GM12878 (cell line): ENCODE data around the gene GALT. TPM values are rescaled to one million over a fixed set of nuclear protein-coding genes. Genes with fewer than 3 reads are reported as not detected.

Experiments used
- ATAC-seq: fragments of 200-7000 bp; cut with Tn5 transposase; 3 replicates; pipeline ENCODE4 v1.9.1; 2020; ENCODE audit warnings: mild to moderate bottlenecking, moderate library complexity
- BruUV-seq: library from RNA; stranded (reverse); fragments of 400-500 nt; replicated peaks from 2 replicates; lab custom pipeline; 2021; lab: Mats Ljungman, UMichigan
- CTCF ChIA-PET: fragments of 300-600 bp; sonication (Branson Sonifier 250); formaldehyde crosslinking; extraction: SDS; loops from one replicate; lab custom pipeline; 2021; ENCODE audit warnings: inconsistent platforms; lab: Yijun Ruan, JAX
- POLR2A ChIA-PET: fragments of 350-600 bp; formaldehyde crosslinking; extraction: SDS; loops from one replicate; lab custom pipeline; 2021; ENCODE audit warnings: inconsistent platforms; lab: Charles Lee
- RAD21 ChIA-PET: fragments of 300-600 bp; sonication (Branson Sonifier 250); formaldehyde crosslinking; loops from one replicate; lab custom pipeline; 2023; ENCODE audit warnings: antibody characterized with exemption; ENCODE audit not compliant: unreplicated experiment; lab: Charles Lee
- SMC1A ChIA-PET: fragments of 300-600 bp; sonication (Branson Sonifier 250); formaldehyde crosslinking; loops from one replicate; lab custom pipeline; 2023; ENCODE audit not compliant: unreplicated experiment, uncharacterized antibody; lab: Charles Lee
- DNase-seq: peaks from one replicate; pipeline ENCODE4 v3.0.0-alpha.2; 2011; ENCODE audit warnings: low read depth, low spot score
- FAIRE-seq: peaks from 3 replicates; lab custom pipeline; 2011; peaks lifted over from hg19 to GRCh38; lab: Jason Lieb, UNC
- H2AFZ ChIP-seq: 2 replicates; pipeline ENCODE4 v1.6.0; 2011; ENCODE audit warnings: low read depth, low read length, control low read depth; ENCODE audit not compliant: control insufficient read depth
- H3K27ac ChIP-seq: 2 replicates; pipeline ENCODE4 v1.5.1; 2011; ENCODE audit warnings: control low read depth; ENCODE audit not compliant: control insufficient read depth, insufficient read depth
- H3K27me3 ChIP-seq, 2 experiments: replicated peaks in 1 of 2; 2 replicates each; pipeline versions ENCODE4 v1.6.0 to v1.6.1; 2011; ENCODE audit warnings: low read length in 1 of 2; ENCODE audit not compliant: control insufficient read depth in 2 of 2, insufficient read depth in 2 of 2
- H3K36me3 ChIP-seq, 2 experiments: 2 replicates each; pipeline ENCODE4 v1.5.1; 2011; ENCODE audit warnings: low read length in 1 of 2; ENCODE audit not compliant: control insufficient read depth in 2 of 2, insufficient read depth in 2 of 2
- H3K4me1 ChIP-seq: 2 replicates; pipeline ENCODE4 v1.6.1; 2011; ENCODE audit warnings: mild to moderate bottlenecking, low read length, moderate library complexity, mixed read lengths; ENCODE audit not compliant: control insufficient read depth, insufficient read depth
- H3K4me2 ChIP-seq: 2 replicates; pipeline ENCODE4 v1.6.0; 2011; ENCODE audit warnings: control low read depth; ENCODE audit not compliant: control insufficient read depth, insufficient read depth
- H3K4me3 ChIP-seq: fragments of 200-600 bp; sonication (generic); 2 replicates; pipeline ENCODE4 v1.5.1; 2016
- H3K79me2 ChIP-seq: 2 replicates; pipeline ENCODE4 v1.6.0; 2011; ENCODE audit warnings: low read length; ENCODE audit not compliant: control insufficient read depth, insufficient read depth
- H3K9ac ChIP-seq: 2 replicates; pipeline ENCODE4 v1.8.0; 2011; ENCODE audit warnings: low read length, control low read depth, mixed read lengths; ENCODE audit not compliant: control insufficient read depth, insufficient read depth
- H3K9me3 ChIP-seq: replicated peaks from 3 replicates; pipeline ENCODE4 v1.5.1; 2011; ENCODE audit warnings: mild to moderate bottlenecking, low read length; ENCODE audit not compliant: control insufficient read depth, insufficient read depth
- H4K20me1 ChIP-seq: 2 replicates; pipeline ENCODE4 v1.6.0; 2011; ENCODE audit not compliant: control insufficient read depth, insufficient read depth
- CREM ChIP-seq: IDR thresholded peaks from 2 replicates; pipeline ENCODE4 v1.6.1; 2014; ENCODE audit warnings: antibody characterized with exemption, low read depth
- FOS ChIP-seq: IDR thresholded peaks from 3 replicates; pipeline ENCODE4 v1.6.1; 2011; ENCODE audit warnings: borderline replicate concordance; ENCODE audit not compliant: insufficient read length; ENCODE audit errors: extremely low read depth
- FOXK2 ChIP-seq: fragments of 450-650 bp; IDR thresholded peaks from 2 replicates; pipeline ENCODE4 v1.6.1; 2017; ENCODE audit warnings: mild to moderate bottlenecking, moderate library complexity
- HDAC6 ChIP-seq: fragments of 200-600 bp; sonication (generic); IDR thresholded peaks from one replicate; pipeline ENCODE4 v1.8.0; 2017; ENCODE audit warnings: antibody characterized with exemption; ENCODE audit not compliant: unreplicated experiment
- MTA2 ChIP-seq: fragments of 450-650 bp; IDR thresholded peaks from 2 replicates; pipeline ENCODE4 v1.6.1; 2016; ENCODE audit warnings: low read depth, mild to moderate bottlenecking, moderate library complexity
- PAX8 ChIP-seq: fragments of 450-650 bp; IDR thresholded peaks from 2 replicates; pipeline ENCODE4 v1.6.1; 2017; ENCODE audit warnings: mild to moderate bottlenecking, moderate library complexity
- RAD51 ChIP-seq: fragments of 450-650 bp; IDR thresholded peaks from 2 replicates; pipeline ENCODE4 v1.6.1; 2016; ENCODE audit warnings: moderate library complexity, mild to moderate bottlenecking, inconsistent platforms
- ZZZ3 ChIP-seq: IDR thresholded peaks from 2 replicates; pipeline ENCODE4 v1.6.1; 2011; ENCODE audit warnings: low read depth; ENCODE audit not compliant: control insufficient read depth, insufficient read length
- WGBS: methylation state at CpG from one replicate; pipeline ENCODE4 v1.1.6; 2016; ENCODE audit warnings: low lambda C conversion rate; ENCODE audit not compliant: insufficient replicate concordance, insufficient coverage; ENCODE audit errors: missing lambda C conversion rate; 5-methylcytosine and 5-hydroxymethylcytosine counted together
- in situ Hi-C: fragments of 300-500 bp; cut with MboI; formaldehyde crosslinking; loops from 9 replicates; pipeline ENCODE4 v1.14.3; 2018; ENCODE audit warnings: mixed read lengths
- intact Hi-C: fragments of 100-400 bp; cut with micrococcal nuclease; formaldehyde crosslinking; loops from one replicate; pipeline ENCODE4 v1.14.2; 2022; ENCODE audit not compliant: unreplicated experiment
- polyA plus RNA-seq, 11 experiments: library from polyadenylated mRNA; depleted of rRNA in 4 of 11; unstranded in 6 of 11; stranded (reverse) in 5 of 11; fragments of >200 nt; fragmentation: Nextera tagmentation in 4 of 11; fragmentation: Illumina TruSeq in 1 of 11; extraction: Ambion mirVana in 4 of 11; extraction: Trizol in 1 of 11; gene quantifications; 1 replicate in 1 of 11; 2 replicates in 10 of 11; pipeline versions ENCODE4 v1.2.1 to v1.2.3, GENCODE V29; 2011 to 2016; ENCODE audit warnings: inconsistent platforms in 2 of 11, missing spikeins in 2 of 11, low read depth in 1 of 11
- total RNA-seq, 4 experiments: library from RNA; depleted of rRNA in 3 of 4; stranded (reverse); fragments of >200 nt in 3 of 4; fragmentation: Illumina TruSeq in 1 of 4; extraction: Trizol in 1 of 4; gene quantifications; 2 replicates each; pipeline versions ENCODE4 v1.2.1 to v1.2.3, GENCODE V29; 2013 to 2021
- TF ChIP-seq, protein P1 (sequence below): fragments of 450-650 bp; IDR thresholded peaks from 2 replicates; pipeline ENCODE4 v1.6.1; 2017; ENCODE audit warnings: mild to moderate bottlenecking, moderate library complexity
- TF ChIP-seq, protein P2 (sequence below): fragments of 450-650 bp; IDR thresholded peaks from 2 replicates; pipeline ENCODE4 v1.6.1; 2016; ENCODE audit warnings: mild to moderate bottlenecking, moderate library complexity, borderline replicate concordance
- TF ChIP-seq, protein P3 (sequence below), 3 experiments: IDR thresholded peaks in 2 of 3; conservative IDR thresholded peaks in 1 of 3; 2 replicates each; pipeline ENCODE4 v1.5.1; 2011; ENCODE audit warnings: low read depth in 3 of 3, low read length in 3 of 3, mild to moderate bottlenecking in 3 of 3, control low read depth in 2 of 3, moderate library complexity in 2 of 3, inconsistent platforms in 1 of 3, mixed read lengths in 1 of 3; ENCODE audit not compliant: control insufficient read depth in 2 of 3, insufficient read depth in 1 of 3; ENCODE audit errors: extremely low read depth in 1 of 3
- TF ChIP-seq, protein P4 (sequence below): fragments of 450-650 bp; IDR thresholded peaks from 2 replicates; pipeline ENCODE4 v1.6.1; 2014; ENCODE audit warnings: mild to moderate bottlenecking

GALT gene
- total and polyA plus RNA-seq, 10 of the 15 experiments (the other 5 are each of a cell fraction or from before 2014, with no cell fraction given) = 9.3 to 34.1 (median 26.9) TPM

DNA sequence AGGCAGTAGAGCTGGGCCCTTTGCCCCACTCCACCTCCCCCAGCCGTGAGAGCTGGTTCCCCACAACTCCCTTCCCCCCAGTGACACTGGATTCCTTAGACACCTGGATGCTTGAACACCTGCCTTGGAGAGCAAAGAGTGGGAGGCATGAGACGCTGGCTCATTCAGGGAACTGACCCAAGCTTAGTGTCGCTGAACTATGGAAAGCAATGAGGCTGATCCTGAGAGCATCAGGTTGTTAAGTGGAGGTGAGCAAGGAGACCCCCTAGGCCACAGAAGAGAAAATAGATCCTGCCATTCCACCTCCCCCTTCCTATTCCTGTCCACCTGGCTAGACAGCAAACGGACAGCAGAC lies 42.6 kb downstream of the GALT start (continued):
- TF ChIP-seq PAX8 = no peak
- no peak for TF ChIP-seq FOXK2
- no peak for TF ChIP-seq MTA2
- no peak for TF ChIP-seq ZZZ3

DNA sequence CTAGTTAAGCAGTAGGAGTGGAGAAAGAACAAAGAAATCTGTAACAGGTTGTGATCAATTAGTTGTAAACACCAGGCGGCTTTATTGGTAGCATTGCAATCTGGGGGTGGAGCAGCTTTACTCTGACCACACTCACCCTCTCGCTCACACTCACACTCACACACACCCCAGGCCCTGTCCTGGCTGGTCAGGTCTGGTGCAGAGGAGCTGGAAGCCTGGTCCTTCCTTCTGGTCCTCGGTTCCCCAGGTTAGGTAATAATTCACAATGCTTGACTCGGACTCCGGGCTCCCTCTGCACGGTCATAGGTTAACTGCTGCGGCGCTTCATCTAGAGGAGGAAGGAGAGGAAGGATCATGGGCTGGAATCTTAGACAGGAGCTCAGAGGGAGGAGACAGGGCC lies 43.0 kb downstream of the GALT start:
- no peaks in the 10 kb centered on the region; a peak in 2 of 4 replicates for H3K27me3 ChIP-seq
- no peak overlapping the region for H3K9ac ChIP-seq
- intact Hi-C loops (no loop called here), in situ Hi-C loops (no loop called here)
- 46% methylated on average over 8 of the region's 8 CpGs for WGBS
- TF ChIP-seq CREM (no peak), RAD51 (no peak), FOS (no peak), HDAC6 (no peak), MTA2 (no peak)
- TF ChIP-seq, protein P1, sequence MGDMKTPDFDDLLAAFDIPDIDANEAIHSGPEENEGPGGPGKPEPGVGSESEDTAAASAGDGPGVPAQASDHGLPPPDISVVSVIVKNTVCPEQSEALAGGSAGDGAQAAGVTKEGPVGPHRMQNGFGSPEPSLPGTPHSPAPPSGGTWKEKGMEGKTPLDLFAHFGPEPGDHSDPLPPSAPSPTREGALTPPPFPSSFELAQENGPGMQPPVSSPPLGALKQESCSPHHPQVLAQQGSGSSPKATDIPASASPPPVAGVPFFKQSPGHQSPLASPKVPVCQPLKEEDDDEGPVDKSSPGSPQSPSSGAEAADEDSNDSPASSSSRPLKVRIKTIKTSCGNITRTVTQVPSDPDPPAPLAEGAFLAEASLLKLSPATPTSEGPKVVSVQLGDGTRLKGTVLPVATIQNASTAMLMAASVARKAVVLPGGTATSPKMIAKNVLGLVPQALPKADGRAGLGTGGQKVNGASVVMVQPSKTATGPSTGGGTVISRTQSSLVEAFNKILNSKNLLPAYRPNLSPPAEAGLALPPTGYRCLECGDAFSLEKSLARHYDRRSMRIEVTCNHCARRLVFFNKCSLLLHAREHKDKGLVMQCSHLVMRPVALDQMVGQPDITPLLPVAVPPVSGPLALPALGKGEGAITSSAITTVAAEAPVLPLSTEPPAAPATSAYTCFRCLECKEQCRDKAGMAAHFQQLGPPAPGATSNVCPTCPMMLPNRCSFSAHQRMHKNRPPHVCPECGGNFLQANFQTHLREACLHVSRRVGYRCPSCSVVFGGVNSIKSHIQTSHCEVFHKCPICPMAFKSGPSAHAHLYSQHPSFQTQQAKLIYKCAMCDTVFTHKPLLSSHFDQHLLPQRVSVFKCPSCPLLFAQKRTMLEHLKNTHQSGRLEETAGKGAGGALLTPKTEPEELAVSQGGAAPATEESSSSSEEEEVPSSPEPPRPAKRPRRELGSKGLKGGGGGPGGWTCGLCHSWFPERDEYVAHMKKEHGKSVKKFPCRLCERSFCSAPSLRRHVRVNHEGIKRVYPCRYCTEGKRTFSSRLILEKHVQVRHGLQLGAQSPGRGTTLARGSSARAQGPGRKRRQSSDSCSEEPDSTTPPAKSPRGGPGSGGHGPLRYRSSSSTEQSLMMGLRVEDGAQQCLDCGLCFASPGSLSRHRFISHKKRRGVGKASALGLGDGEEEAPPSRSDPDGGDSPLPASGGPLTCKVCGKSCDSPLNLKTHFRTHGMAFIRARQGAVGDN = no peak
- TF ChIP-seq, protein P2, sequence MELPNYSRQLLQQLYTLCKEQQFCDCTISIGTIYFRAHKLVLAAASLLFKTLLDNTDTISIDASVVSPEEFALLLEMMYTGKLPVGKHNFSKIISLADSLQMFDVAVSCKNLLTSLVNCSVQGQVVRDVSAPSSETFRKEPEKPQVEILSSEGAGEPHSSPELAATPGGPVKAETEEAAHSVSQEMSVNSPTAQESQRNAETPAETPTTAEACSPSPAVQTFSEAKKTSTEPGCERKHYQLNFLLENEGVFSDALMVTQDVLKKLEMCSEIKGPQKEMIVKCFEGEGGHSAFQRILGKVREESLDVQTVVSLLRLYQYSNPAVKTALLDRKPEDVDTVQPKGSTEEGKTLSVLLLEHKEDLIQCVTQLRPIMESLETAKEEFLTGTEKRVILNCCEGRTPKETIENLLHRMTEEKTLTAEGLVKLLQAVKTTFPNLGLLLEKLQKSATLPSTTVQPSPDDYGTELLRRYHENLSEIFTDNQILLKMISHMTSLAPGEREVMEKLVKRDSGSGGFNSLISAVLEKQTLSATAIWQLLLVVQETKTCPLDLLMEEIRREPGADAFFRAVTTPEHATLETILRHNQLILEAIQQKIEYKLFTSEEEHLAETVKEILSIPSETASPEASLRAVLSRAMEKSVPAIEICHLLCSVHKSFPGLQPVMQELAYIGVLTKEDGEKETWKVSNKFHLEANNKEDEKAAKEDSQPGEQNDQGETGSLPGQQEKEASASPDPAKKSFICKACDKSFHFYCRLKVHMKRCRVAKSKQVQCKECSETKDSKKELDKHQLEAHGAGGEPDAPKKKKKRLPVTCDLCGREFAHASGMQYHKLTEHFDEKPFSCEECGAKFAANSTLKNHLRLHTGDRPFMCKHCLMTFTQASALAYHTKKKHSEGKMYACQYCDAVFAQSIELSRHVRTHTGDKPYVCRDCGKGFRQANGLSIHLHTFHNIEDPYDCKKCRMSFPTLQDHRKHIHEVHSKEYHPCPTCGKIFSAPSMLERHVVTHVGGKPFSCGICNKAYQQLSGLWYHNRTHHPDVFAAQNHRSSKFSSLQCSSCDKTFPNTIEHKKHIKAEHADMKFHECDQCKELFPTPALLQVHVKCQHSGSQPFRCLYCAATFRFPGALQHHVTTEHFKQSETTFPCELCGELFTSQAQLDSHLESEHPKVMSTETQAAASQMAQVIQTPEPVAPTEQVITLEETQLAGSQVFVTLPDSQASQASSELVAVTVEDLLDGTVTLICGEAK = no peak
- TF ChIP-seq, protein P3, sequence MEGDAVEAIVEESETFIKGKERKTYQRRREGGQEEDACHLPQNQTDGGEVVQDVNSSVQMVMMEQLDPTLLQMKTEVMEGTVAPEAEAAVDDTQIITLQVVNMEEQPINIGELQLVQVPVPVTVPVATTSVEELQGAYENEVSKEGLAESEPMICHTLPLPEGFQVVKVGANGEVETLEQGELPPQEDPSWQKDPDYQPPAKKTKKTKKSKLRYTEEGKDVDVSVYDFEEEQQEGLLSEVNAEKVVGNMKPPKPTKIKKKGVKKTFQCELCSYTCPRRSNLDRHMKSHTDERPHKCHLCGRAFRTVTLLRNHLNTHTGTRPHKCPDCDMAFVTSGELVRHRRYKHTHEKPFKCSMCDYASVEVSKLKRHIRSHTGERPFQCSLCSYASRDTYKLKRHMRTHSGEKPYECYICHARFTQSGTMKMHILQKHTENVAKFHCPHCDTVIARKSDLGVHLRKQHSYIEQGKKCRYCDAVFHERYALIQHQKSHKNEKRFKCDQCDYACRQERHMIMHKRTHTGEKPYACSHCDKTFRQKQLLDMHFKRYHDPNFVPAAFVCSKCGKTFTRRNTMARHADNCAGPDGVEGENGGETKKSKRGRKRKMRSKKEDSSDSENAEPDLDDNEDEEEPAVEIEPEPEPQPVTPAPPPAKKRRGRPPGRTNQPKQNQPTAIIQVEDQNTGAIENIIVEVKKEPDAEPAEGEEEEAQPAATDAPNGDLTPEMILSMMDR (IDR thresholded peaks at IDR 0.05 in 2 of 3, conservative IDR thresholded peaks at IDR 0.05 in 1 of 3; ENCODE audit: control insufficient read depth in 2 of 3, extremely low read depth in 1 of 3, insufficient read depth in 1 of 3, low read depth in 3 of 3, low read length in 3 of 3) = no peak
- TF ChIP-seq, protein P4, sequence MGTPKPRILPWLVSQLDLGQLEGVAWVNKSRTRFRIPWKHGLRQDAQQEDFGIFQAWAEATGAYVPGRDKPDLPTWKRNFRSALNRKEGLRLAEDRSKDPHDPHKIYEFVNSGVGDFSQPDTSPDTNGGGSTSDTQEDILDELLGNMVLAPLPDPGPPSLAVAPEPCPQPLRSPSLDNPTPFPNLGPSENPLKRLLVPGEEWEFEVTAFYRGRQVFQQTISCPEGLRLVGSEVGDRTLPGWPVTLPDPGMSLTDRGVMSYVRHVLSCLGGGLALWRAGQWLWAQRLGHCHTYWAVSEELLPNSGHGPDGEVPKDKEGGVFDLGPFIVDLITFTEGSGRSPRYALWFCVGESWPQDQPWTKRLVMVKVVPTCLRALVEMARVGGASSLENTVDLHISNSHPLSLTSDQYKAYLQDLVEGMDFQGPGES = no peak
- POLR2A ChIA-PET = no interaction called here
- ATAC-seq = no peak
- H3K4me2 ChIP-seq = no peak overlapping the region
- RAD21 ChIA-PET = no interaction called here
- H3K36me3 ChIP-seq = no peaks in the 10 kb centered on the region
- no peak overlapping the region for H2AFZ ChIP-seq
- no TSS peak for BruUV-seq
- no peak for FAIRE-seq
- no peak overlapping the region for H3K4me3 ChIP-seq
- CTCF ChIA-PET = no interaction called here
- H4K20me1 ChIP-seq = no peaks in the 10 kb centered on the region
- H3K27ac ChIP-seq = no peak overlapping the region
- DNase-seq = no peak
- SMC1A ChIA-PET = no interaction called here
- H3K79me2 ChIP-seq = no peaks in the 10 kb centered on the region
- H3K9me3 ChIP-seq = no peaks in the 10 kb centered on the region
- peaks cover 16% of the 10 kb centered on the region for H3K4me1 ChIP-seq
